Measurements from ENCODE around the gene EPYC.
A peak's percentile ranks its signal among the peaks of the same experiment; 100 is the strongest.

Gene EPYC

DNA sequence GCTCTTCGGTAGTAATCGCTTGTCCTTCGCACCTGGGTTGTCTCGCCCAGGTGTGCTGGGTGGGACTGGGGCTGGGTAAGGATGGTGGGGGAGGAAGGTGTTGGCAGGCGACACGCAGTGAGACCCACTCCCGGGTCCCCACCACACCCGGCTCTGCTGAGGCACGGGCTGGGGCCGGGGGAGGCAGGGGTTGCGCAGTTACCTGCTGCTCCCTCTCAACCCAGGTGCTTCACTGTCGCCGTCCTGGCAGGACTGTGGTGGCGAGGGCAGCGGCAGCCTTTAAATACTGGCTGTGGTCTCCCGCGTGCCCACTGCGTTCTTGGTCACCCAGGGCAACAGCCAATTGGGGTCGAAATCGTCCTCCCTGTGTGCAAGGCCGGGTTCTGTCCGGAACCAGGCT, 49.9 kb downstream of the EPYC start, which contains the start of gene CCER1:
Gene CCER1 (minus strand): TSS at position 256 of the 400 bp plus-strand sequence. CDS start 434 bp downstream, outside the sequence.
- no peaks in the 10 kb centered on the region for H3K36me3 ChIP-seq
- no peak within 1 kb of the TSS for H3K4me3 ChIP-seq (ENCODE audit: low read depth, low read length)
- TF ChIP-seq, protein P1, sequence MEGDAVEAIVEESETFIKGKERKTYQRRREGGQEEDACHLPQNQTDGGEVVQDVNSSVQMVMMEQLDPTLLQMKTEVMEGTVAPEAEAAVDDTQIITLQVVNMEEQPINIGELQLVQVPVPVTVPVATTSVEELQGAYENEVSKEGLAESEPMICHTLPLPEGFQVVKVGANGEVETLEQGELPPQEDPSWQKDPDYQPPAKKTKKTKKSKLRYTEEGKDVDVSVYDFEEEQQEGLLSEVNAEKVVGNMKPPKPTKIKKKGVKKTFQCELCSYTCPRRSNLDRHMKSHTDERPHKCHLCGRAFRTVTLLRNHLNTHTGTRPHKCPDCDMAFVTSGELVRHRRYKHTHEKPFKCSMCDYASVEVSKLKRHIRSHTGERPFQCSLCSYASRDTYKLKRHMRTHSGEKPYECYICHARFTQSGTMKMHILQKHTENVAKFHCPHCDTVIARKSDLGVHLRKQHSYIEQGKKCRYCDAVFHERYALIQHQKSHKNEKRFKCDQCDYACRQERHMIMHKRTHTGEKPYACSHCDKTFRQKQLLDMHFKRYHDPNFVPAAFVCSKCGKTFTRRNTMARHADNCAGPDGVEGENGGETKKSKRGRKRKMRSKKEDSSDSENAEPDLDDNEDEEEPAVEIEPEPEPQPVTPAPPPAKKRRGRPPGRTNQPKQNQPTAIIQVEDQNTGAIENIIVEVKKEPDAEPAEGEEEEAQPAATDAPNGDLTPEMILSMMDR (IDR thresholded peaks at IDR 0.05; ENCODE audit: low read depth, low read length) = no peak
- no peaks in the 10 kb centered on the region for H3K27me3 ChIP-seq (ENCODE audit: insufficient read depth, low read depth, severe bottlenecking)
- no peak for DNase-seq
- H3K27ac ChIP-seq = no peak within 1 kb of the TSS
- H3K9me3 ChIP-seq (ENCODE audit: severe bottlenecking) = peaks cover 2% of the 10 kb centered on the region

DNA sequence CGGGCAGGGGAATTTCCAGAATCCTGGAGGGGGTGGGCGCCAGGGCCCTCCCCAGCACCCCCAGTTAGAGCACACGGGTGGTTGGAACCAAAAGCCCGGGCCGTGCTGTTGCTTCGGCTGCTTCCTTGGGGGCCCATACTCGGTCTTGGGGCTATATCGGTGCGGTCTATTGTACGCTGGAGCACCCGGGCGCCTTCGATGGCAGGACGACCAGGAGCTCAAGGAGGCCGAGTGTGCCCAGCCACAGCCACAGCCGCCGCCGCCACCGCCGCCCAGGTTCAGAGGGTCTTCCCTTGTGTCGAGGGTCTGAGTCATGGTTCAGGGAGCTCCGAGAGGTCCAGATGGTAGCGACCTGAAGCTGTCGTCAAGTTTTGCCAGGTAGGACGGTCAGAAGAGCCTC, 50.3 kb downstream of the EPYC start:
- TF ChIP-seq, protein P1 (IDR thresholded peaks at IDR 0.05; ENCODE audit: low read depth, low read length) = no peak
- DNase-seq = no peak
- H3K36me3 ChIP-seq = no peaks in the 10 kb centered on the region
- H3K27ac ChIP-seq = no peak overlapping the region
- no peak overlapping the region for H3K4me3 ChIP-seq (ENCODE audit: low read depth, low read length)
- peaks cover 2% of the 10 kb centered on the region for H3K9me3 ChIP-seq (ENCODE audit: severe bottlenecking)
- H3K27me3 ChIP-seq (ENCODE audit: insufficient read depth, low read depth, severe bottlenecking) = no peaks in the 10 kb centered on the region

DNA sequence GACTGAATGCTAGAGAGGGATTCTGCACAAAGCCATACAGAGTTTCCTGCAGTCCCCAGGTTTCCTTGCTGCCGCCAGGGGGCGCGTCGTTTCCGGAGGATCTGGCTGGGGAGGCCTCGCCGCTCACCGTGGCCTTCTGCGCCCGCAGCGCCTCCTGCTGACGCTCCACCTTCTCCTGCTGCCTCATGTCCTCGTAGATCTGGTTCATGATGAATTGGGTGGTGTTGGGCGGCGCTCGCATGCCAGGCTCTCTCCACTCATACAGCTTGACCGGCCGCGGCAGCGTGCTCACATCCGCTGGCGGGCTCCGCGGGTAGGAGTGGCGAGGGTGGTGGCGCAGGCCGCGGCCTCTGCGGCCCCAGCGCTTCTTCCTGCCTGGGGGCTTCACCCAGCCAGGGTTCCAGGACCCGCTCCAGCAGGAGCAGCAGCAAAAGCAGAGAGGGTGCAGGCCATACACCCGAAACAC, 50.8 kb downstream of the EPYC start:
- DNase-seq = no peak
- H3K27me3 ChIP-seq (ENCODE audit: insufficient read depth, low read depth, severe bottlenecking) = no peaks in the 10 kb centered on the region
- no peak overlapping the region for H3K4me3 ChIP-seq (ENCODE audit: low read depth, low read length)
- H3K9me3 ChIP-seq (ENCODE audit: severe bottlenecking) = peaks cover 2% of the 10 kb centered on the region
- H3K36me3 ChIP-seq = no peaks in the 10 kb centered on the region
- H3K27ac ChIP-seq = no peak overlapping the region
- TF ChIP-seq, protein P1 (IDR thresholded peaks at IDR 0.05; ENCODE audit: low read depth, low read length) = 0 out of 2 replicates have a peak, but pooled peaks have one; percentile 11

DNA sequence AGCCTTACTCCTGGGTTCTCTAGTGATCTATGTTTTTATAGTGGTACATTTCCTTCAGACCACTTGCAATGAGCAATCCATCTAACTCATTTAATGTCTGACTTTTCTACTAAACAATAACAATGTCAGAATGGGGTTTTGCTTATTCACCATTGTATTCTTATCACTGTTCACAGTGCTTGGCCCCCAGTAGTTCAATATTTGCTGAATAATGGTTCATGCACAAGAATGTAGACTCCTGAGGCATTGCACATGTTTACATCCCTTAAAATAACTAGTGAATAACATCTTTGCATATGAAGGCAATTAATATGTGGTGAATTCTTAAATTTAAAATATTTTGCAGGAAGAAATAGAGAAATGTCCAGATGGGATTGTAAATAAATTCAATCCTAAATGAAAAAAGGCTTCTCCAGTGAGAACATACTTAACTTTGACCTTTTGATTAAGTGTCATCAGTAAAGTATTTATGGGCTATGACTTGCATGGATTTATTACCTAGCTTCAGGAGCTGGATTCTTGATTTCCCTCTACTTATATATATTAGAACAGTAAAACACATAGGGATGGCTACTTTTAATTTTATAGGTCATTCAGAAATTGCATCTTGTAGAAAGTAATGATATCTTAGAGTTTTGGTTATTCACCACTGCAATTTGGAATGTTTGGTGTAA, 53.2 kb downstream of the EPYC start:
- TF ChIP-seq, protein P1 (IDR thresholded peaks at IDR 0.05; ENCODE audit: low read depth, low read length) = no peak
- Histone ChIP-seq H3K27me3 (ENCODE audit: insufficient read depth, low read depth, severe bottlenecking) (no peaks in the 10 kb centered on the region), H3K9me3 (ENCODE audit: severe bottlenecking) (peaks cover 2% of the 10 kb centered on the region), H3K4me3 (ENCODE audit: low read depth, low read length) (no peak overlapping the region), H3K36me3 (no peaks in the 10 kb centered on the region), H3K27ac (no peak overlapping the region)
- no peak for DNase-seq

DNA sequence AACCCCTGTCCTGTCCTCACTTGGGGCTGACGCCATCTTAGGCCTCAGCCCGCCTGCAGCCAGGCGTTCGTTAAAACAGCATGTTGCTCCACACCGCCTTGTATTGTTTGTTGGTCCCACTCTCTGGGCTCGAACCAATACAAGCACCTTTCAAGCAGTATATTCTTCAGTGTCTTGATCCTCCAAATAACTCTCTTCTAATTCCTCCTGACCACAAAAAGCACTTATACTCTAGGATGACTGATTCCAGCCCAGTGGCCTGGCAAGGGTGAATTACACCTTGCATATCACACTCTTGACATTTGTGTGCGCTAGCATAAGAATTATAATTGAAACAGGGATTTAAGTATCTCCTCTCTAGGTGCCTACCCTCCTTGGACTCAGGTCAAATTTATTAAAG, 56.9 kb downstream of the EPYC start:
- no peak overlapping the region for H3K4me3 ChIP-seq (ENCODE audit: low read depth, low read length)
- H3K9me3 ChIP-seq (ENCODE audit: severe bottlenecking) = no peaks in the 10 kb centered on the region
- TF ChIP-seq, protein P1 (IDR thresholded peaks at IDR 0.05; ENCODE audit: low read depth, low read length) = no peak
- DNase-seq = no peak
- H3K36me3 ChIP-seq = no peaks in the 10 kb centered on the region
- no peak overlapping the region for H3K27ac ChIP-seq
- no peaks in the 10 kb centered on the region for H3K27me3 ChIP-seq (ENCODE audit: insufficient read depth, low read depth, severe bottlenecking)
